GM18861 (cell line): ENCODE data around the gene ABLIM2.

Experiments used
- ATAC-seq: cut with Tn5 transposase; IDR thresholded peaks from one replicate; pipeline ENCODE4 v1.9.1; 2021; ENCODE audit not compliant: unreplicated experiment

The ABLIM2 gene

DNA sequence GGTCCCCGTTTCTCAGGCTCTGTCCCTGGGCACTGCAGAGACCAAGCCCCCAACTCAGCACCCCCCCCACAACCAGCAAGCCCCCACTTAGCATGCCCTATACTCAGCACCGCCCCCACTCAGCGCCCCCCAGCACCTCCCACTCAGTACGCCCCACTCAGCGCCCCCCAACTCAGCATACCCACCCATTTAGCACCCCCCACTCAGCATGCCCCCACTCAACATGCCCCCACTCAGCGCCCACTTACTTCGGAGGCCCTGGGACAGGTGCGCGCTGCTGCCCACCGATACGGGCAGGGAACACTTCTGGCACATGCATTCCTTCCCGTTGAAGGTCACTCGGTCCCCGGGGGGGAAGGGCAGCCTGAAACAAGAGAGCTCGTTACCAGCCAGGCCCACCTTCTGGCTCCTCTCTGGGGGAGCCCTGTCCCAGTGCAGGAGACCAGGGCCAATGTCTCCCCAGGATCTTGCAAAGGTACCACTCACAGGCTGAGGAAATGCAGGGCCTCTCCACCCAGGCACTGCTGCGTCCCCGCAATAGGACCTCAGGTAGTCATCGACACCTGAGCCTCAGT lies 70.6 kb downstream of the ABLIM2 start:
- no peak for ATAC-seq

DNA sequence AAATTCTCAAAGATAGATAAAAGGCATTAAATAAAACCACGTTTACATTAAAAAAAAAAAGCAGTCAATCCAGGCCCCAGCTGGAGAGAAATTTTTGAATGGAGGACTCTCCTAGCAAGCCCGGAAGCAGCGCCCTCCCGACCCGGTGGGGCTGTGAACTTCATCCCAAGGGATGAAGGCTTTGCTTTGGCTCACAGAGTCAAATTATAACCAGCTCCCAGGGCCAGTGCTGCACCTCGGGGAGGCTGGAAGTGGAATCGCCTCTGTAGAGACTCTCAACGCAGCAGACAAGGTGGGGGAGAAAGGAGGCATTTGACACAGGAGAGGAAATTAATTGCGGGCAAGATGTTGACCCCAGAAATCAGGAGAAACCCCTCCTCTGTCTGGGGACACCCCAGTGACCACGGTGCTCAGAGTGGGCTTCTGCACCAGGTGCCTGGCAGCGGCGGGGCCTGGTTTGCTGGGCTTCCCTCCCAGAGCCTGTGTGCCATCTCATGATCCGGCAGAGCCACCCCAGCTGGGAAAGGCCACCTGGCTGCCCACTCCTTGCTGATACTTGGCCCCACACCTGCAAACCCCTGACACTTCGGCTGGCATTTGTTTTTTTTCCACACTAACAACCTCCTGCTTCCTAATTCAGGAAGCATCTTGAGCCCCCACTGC lies 71.7 kb downstream of the ABLIM2 start:
- no peak for ATAC-seq

DNA sequence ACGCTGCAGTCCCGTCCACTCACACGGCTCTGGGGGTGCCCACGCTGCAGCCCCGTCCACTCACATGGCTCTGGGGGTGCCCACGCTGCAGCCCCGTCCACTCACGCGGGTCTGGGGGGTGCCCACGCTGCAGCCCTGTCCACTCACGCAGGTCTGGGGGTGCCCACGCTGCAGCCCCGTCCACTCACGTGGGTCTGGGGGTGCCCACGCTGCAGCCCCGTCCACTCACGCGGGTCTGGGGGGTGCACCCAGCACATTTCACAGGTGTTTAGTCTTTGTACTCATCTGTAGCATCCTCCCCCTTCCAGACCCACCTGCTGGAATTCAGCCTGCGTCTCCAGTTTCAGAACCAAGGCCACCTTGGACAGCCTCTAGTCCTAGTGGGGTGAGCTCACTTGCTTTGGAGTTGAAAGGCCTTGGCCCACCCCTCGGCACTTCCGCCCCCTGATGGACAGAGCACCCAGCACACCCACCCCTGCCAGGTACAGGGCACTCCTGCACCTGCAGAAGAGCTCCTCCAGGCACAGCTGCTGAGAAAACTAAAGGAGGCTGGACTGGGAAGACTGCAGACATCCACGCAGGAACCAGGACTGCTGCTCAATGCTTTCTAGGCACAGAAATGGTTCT lies 73.0 kb downstream of the ABLIM2 start:
- ATAC-seq: no peak

DNA sequence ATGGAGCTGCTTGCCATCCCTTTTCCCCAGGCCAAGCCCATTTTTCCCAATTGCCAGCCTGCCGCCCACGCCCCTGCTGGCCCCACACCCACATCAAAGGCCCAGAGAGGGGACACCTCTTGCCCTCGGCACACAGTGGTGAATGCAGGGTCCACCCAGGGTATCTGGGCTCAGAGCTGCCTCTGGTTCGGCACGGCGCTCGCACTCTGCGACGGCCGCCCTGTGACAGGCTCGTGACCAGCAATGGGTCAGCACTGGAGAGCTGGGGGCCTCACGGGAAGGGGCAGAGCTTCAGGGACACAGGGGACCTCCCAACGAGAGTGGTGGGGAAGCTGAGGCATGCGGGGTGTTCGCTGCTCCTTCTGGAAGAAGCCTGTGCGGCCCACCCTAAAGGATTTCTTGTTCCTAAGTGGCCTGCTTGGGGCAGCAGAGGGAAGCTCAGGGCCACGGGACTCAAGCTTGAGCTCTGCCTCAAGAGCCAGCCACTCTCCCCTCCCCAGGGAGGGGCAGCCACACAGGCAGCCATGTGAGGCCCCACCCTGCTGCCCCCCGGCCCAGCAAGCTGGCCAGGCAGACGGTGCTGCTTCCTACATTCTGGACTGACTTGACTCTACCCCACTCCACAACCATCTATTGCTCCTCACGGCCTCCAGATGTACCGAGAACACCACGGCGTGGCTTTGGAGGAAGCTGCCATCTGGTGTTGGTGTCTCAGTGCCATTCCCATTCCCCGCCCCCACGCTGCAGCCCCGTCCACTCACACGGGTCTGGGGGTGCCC lies 73.7 kb downstream of the ABLIM2 start:
- ATAC-seq: no peak

DNA sequence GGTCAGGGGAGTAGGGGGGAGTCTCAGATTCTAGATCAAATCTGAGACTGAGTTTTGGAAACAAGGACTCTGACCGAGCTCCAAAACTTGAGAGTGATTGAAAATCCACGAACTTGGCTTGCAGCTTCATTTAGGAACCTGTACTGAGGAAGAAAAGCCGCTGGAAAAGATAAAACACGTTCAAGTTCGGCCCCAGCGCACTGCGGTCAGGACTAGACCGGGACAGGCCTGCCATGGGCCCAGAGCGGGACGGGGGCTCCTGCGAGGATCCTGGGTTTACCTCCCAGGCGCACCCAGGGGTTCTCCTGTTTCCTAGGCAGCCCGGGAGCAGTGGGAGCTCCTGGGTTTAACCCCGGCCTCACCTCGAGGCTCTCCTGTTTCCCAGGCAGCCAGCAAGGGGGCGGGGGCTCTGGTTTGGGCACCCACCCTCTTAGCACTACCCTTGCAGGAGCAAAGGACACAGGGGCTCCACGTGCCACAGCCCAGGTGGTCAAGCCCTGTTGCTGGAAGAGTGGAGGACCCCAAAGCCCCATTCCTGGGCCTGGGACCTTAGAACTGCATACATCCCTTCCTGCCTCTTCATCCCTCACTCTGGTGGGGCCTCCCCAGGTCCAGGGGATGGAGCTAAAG lies 74.5 kb downstream of the ABLIM2 start:
- ATAC-seq: no peak

DNA sequence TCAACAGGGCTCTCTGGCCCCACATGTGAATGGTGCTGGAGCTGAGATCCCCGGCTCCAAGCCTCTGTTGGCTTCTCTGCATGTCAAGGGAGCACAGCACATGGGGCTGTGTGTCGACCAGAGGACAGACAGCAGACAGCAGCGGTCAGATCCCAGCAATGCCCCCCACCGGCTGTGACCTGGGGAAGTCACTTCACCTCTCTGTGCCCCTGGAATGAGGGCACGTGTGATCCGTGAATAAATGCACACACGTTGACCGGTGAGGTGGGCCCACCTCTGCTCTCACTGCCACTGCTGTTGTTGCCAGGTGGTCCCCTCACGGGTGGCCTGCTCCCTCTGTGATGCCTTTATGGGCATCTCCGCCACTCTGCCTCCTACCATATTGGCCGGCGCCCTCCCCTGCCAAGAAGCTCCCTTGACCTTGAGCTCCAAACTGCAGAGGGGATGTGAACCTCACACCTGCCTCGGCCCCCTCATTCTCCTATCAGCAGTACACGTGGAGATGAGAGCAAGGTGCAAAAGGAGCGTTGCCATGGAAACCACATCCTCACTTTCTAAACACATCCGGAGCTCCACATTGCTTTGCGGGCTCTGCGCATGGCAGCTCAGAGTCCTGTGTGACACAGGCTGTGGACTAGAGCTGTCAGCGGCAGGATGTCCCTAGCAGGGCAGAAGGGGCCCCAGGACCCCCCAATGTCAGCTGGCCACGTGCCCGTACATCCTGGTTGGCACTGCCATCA lies 75.4 kb downstream of the ABLIM2 start:
- no peak for ATAC-seq

DNA sequence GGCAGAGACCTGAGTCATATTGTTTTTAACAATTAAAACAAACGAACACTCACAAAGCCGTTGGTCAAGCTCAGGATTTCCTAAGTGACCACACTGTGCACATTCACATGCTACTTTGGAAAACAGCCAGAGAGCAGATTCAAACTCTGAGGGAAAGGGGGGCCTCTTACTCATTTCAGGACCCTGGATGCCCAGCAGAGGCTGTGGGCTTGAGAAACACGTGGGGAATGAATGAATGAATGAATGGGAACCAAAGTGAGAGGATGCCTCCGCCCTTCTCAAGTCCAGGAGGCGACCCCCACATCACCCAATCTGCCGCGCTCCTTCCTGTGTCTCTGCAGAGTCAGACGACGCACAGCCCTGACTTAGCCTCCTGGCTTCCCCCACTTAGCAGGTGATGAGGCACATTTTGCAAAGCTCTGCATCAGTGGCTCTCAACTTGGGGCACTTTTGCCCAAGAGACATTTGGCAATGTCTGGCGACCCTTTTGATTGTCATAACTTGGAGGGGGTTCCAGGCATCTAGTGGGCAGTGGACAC lies 76.0 kb downstream of the ABLIM2 start:
- no peak for ATAC-seq

DNA sequence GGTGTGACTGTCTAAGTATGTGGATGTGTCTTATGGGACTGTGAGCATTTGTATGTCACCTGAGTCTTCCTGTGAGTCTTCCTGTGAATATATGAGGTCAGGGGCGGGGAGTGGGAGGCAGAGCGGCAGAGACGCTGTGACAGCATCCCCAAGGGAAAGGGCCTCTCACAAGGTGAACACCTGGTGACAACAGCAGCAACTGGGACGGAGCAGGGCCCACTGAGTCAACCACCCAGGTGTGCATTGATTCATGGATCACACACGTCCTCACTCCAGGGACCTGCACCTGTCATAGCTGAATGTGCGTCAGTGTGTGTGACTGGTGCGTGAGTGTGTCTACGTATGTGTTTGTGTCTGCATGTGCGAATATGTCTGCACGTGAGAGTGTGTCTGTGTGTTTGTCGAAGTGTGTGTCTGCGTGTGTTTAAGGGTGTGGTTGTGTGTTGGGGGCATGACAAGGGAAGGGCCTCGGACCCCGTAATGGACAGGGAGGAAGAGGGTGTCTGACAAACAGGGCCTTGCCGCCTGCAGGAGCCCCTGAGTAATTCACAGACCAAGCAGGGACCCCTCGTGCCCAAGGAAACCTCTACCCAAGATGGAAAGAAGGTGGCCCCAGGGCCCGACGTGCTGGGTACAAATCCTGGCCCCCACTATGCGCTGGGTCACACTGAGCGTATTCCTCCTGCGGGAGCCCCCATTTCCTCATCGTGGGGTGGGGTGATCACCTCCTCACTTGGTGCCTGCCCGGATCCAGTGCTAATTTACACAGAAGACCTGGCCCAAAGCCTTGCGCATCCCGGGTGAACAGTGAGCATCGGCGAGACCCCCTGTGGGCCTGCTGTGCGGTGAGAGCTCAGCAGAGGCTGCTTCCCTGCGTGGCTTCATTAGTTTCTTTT lies 76.7 kb downstream of the ABLIM2 start:
- no peak for ATAC-seq

DNA sequence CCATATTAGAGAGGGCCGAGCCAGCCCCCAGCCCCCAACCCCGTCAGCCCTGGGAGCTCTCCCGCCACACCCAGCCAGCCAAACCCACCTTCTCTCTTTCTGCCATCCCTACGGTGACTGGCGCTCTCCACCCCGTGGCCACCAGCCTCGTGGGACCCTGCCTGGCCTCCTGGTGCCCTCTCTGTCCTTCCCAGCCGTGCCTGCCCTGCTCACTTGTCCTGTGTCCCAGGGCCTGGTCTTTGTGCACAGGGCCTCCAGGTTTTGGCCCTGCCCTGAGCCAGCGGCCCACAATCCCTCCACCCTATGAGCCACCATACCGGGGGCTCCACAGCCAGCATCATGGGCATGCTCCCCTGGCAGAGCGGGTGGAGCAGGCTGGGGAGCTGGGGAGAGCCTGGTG lies 77.4 kb downstream of the ABLIM2 start:
- no peak for ATAC-seq

DNA sequence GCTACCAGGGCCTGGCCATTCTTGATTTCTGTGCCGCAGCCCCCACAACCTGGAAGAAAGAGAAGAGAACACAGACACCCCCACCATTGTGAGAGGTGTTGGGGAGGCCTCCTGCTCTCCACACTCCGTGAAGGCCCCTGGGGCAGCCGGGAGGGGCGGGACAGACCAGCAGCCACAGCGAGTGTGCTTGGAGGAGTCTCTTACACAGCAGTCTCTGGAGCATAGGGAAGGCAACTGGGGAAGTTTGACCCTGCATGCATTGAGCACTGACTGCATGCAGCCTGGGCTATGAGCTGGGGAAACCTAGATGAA lies 77.9 kb downstream of the ABLIM2 start:
- ATAC-seq: no peak

DNA sequence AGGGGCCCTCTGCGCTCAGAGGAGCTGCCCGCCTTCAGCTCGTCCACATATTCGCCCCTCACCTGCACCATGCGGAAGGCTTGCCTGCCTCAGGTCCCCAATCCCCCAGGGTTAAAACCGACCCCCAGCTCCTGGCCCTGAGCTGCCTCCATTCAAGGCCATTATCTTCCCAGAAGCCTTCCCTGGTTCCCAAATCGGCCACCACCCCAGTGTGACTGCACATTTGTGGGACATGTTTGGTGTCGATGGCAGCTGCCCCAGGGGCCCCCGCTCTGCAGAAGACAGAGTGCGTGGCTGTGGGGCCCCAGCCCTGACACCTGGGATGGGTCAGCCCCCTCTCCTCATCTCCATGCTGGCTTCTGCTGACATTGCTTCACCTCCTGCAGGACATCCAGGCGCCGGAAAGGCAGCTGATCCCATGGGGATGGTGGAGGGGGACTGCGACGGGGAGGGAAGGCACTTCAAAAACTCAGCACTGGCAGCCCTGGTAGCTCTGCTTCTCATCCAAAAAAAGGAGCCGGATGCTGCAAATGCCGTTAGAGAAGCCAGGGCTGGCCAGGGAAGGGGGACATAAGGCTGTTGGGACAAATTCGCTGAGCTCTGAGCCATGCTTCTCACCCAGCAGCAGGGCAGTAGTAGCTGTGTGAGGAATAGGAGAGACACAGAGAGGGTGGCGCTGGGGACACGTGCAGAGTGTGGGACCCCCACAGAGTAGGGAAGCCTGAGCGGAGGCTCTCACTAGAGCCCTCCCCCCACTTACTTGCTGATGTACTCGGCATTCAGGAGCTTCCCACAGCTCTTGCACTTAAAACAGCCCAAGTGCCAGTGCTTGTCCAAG lies 78.5 kb downstream of the ABLIM2 start:
- ATAC-seq: no peak

DNA sequence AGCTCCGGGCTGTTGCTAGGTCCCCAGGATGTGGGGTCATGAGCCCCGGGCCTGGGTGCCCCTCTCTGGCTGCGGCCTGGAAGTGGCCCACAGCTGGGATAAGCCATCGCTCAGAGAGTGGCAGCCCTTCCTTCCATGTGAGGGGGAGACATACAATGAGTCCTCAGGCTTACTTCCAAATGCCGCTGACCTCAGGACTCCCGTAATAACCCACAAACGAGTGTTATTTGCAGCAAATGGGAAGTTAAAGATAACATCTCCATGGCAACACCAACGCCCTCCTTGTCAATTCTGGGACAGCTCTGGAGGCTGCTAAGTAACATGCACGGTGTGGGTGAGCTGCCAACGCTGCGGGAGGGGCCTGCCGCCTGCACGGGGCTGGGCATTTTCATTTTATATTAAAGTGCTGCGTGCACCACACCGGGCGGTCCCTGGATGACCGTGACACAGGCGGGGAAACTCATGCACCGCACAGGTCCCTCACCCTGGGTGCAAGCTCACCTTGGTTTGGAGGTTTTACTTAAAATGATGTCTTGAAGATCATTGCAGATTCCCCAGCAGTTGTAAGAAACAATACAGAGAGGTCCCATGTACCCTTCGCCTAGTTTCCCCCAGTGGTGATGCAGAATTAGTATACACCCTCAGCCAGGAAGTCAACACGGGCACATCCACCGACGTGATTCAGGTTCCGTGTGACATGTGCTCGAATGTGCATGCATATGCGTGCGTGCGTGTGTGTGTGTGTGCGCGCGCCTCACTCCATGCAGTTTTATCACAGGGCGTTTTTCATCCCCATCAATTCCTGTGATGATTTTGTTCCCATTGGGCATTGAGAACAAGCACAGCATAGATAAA lies 79.4 kb downstream of the ABLIM2 start:
- ATAC-seq: no peak

DNA sequence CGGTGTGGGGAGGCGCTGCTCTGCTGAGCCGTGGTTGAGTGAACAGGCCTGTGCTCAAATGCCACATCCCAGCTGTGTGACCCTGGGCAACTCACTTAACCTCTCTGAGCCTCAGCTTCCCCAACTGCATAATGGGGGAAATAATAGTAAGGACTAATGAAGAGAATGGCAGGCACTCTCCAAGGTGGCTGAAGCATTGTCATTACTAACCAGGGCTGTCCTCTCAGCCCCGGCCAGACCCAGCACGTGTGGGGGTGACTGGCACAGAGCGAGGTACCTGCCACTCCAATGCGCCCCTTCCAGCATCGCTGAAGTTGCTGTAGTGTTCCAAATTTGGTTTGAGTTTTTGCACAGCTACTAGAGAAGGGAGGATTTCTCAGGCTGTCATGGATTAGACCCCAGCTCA lies 80.0 kb downstream of the ABLIM2 start:
- no peak for ATAC-seq

DNA sequence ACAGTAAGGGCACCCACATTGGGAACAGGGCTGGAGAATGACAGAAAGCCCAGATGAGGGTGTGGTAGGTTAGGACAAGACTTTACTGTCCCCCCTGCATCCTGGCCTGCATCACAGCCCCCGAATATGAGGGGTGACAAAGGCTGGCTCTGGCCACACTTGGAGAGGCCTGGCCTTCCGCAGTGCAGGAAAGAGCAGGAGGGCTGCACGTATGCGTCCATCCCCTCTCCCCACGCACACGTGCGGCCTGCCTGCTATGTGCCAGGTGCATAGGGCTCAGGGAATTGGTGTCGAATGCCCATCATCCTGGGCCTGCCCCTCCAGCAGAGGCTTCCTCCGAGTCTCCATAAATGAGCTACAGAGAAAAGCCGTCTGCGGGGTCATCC lies 80.5 kb downstream of the ABLIM2 start:
- no peak for ATAC-seq

DNA sequence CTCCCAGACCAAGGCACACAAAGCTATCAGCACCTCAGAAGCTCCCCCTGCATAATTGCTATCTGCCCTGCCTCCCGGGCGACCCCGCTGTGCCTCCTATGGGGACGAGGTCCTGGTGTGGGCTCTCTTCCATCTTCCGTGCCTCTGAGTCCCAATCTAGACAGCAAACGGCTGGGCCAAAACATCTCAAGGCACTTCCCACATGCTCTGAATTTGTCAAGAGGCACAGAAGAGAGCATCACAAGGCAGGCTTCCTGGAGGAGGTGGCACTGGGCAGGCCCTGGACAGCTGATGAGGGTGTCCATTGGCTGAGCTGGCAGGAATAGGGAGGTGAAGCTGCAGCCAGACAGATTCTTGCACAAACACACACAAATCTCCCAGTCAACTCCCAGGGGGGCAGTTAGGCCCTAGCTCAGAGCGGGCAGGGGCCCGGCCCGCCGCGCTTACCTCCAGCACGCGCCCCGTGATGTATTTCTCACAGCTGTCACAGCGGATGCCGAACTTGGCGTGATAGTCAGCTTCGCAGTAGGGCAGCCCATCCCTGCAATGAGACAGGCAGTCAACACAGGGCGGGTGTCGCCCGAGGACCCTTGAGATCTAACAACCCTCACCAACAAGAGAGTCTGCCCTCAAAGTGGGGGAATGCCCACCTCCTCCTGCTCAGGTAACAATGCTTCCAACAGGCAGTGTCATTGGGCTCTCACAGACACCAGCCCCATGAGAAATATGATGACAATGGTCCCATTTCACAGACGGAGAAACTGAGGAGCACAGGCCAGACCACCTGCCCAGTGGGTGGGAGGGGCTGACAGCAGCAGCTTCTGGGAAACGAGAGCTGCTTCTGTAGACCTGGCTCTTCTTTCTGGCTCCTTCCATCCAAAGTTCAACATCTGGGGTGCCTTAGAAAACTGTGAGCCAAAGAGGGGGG lies 81.2 kb downstream of the ABLIM2 start:
- no peak for ATAC-seq

DNA sequence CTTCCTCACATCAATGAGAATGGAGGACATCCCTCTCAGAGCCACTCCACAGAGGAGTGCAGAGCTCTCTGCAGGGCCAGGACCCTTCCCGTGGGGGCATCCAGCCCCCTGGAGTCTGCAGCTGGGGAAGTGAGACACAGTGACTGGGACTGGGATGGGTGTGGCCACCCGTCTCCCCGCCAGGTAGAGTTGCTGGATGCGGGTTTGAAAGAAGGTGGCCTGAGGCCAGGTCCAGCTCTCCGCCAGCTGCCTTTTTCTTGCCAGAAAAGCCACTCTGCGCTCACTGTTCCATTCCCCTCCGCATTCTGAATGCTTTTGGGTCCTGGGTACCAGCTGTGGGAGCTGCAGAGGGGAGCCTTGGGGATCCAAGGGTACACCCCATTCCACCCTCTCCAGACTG lies 82.6 kb downstream of the ABLIM2 start:
- ATAC-seq: no peak
